COLO829 (cell line): ENCODE data around the gene GRAMD1A.
"Not testable (repeated sequence)": the region's sequence is repeated elsewhere in the genome, so short reads cannot be mapped to it uniquely, and the experiment has no call there.

Source experiments
- DNase-seq: peaks from one replicate; pipeline ENCODE4 v3.0.0; 2012; ENCODE audit warnings: low spot score

GRAMD1A gene

DNA sequence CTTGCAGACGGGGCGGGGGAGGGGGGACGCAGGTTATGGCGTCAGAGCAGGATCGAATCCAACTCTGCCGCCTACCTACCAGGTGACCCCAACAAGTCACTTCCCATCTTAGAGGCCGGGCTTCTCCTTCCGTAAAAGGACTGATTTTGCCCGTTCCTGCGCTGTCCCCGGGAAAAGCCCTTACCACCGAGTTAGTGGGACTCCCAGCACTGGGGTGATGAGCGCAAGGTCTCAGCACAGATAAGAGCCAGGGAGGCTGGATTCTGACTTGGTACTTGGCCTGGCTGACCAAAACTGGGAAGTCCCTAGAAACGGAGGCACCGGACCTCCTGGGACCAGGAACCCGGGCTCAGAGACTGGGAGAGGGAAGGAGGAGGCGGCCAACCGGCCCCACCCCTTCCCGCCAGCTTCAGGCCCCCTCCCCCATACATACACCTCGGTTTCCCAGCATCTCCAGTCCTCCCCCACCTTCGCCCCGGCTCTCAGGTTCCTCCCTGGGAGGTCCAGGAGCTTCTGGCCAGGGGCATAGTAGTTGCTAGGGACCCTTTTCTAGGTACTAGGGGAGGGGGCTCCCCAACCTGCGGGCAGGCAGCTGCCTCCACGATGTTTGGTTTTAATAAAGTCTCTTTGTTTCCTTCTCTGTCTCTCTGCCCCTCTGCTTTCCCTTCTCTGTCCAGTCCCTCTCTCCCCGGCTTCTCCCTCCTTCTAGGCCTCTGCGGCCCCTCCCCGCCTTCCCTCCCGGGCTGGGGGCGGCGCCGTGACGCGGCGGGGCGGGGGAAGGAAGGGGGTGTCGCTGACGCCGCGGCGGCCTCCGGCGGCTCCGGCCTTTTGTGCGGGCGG lies at the start of gene GRAMD1A:
Gene GRAMD1A, plus strand, starts transcription at position 826 of the 840 bp plus-strand sequence. CDS start 156 bp downstream, outside the sequence.
- peak; percentile 90 for DNase-seq

DNA sequence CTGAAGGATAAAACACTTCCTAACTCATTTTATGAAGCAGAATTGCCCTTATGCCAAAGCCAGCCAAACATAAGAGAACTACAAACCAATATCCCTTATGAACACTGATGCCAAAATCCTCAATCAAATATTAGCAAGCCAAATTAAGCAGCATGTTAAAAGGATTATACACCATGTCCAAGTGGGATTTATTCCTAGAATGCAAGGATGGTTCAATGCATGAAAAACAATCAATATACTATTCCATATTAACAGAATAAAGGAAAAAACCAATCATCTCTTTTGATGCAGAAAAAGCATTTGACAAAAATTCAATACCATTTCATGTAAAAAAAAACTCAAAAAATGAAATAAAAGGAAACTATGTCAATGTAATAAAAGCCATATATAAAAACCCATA lies 47.0 kb upstream of the GRAMD1A start:
- no peak for DNase-seq

DNA sequence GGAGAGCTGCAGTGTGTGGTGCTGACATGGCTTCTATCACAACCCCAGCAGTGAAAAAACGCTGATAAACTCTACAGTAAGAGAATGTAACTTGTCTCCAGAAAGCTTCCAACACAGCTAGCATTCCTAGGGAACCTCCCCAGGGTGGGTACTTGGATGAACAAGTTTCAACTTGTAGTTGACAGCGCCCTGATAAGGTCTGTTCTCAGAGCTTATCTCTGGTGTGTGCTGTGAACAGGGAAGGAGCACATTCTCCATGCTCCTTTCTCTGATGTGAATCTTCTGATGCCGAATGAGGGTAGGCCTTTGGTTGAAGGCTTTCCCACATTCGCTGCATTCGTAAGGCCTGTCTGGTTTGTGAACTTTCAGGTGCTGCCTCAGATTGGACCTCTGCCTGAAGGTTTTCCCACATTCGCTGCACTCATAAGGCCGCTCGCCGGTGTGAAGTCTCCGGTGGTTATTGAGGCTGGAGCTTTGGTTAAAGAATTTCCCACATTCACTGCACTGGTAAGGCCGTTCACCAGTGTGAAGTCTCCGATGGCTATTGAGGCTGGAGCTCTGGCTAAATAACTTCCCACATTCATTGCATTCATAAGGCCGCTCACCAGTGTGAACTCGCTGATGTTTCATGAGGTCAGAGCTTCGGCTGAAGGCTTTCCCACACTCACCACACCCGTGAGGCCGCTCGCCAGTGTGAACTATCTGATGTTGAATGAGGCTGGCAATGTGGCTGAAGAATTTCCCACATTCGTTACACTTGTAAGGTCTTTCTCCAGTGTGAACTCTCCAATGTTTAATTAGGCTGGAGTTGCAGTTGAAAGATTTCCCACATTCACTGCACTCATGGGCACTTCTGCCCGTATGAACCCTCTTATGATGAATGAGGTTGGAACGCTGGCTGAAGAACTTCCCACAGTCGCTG lies 42.0 kb upstream of the GRAMD1A start:
- no peak for DNase-seq

DNA sequence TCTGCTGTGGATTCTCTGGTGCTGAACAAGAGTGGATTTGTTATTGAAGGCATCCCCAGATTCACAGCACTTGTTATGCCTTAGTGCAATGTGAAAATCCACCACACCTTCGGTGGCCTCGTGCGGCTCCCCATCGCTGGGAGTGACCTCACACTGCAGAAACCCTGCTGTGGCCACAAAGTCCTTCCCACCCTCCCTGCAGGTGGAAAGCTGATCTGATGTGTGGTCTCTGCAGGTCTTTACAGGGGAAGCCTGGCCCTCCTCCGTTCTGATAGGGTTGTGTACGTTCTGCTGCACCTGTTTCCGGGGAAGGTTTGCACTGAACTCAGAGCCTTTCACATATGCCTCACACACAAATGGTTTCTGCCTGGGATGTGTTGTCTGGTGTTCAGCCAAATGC lies 41.1 kb upstream of the GRAMD1A start:
- DNase-seq, result no peak

DNA sequence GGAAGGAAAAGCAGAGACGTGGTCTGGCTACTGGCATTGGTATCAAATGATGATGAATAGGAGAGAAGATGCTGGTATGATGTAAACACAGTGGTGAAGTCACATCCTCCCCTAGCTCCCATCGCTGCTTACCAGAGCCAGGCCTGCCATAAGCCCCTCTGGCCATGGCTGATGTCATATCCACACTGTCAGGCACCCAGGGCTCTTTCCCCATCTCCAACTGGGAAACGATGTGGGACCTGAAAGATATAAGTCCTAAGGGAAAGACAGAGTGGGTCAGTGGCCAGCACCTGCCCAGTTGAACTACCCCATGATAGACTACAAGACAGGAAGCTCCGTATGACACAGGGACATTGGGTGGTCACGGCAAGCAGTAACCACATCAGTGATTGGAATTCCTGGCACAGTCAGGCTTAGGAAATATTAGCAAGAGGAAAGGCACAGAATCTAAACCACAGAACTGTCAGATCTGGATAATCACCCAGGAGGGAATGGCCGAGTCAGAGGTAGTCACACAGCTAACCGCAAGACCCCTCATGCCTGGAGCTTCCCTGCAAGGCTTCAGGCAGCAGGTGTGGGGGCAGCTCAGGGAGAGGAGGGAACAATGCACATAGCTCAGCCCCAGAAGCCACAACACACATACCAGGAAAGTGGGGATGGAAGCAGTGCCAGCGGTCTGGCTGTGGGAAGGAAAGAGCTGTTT lies 39.9 kb upstream of the GRAMD1A start:
- no peak for DNase-seq

- no peak for DNase-seq
These were observed 39.0 kb upstream of the GRAMD1A start for GRCh38 chr19:34960940-34961679.

DNA sequence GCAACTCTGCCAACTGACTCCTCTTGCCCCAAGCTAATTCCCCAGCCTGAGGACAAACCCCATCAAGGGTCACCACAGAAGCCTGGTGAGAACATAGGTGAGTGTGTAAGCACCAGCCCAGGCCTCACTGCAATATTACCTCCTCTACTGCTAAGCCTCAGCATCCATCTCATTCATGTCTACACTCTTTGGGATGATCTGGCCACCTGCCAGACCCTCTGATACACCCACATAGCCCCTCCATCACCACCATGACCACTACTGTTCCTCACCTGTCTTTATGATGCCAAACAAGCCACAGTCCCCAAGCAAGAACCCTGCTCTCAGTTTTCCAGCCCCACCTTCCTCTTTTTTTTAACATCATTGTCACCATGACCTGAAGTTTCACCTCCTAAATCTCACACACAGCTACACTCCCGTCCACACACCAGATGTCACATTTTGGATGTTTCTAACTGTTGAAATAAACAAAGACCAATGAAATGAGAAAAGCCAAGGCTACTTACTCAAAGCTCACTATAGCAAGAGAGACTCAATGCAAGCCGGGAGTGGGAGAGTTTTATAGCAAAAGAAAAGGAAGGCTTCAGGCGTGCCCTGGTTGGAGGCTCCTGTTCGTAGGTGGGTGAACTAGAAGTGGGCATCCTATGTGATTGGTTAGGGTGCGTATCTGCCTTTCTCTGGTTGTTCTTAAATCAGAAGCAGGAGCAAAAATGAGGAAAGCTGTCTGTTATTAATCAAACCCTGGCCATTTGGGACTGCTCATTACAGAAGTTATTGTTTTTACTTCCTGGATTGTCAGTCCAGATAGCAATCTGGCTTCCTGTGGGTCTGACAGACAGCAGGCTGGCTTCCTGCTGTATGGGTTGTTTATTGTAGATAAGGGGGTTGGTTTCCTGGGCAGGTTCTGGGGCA lies 38.1 kb upstream of the GRAMD1A start:
- DNase-seq, result no peak

- DNase-seq, result no peak
These were observed 37.2 kb upstream of the GRAMD1A start for GRCh38 chr19:34962687-34963572.

- DNase-seq, result peak; percentile 54
These were observed 36.3 kb upstream of the GRAMD1A start, which contains the start of gene ZNF792 for GRCh38 chr19:34963573-34964406. ZNF792 (minus strand) TSS chr19:34964229; CDS start chr19:34963662, 567 bp downstream.

DNA sequence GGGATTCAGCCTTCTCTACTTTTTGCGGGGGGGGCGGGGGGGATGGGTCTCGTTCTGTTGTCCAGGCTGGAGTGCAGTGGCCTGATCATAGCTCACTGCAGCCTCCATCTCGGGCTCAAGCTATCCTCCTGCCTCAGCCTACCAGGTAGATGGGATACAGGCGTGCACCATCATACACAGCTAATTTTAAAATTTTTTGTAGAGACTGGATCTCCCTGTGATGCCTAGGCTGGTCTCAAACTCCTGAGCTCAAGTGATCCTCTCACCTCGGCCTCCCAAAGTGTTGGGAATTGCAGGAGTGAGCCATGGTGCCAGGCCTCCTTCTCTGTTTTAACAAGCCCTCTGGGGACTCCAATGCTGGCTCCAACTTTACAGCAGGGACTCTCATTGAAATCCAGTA lies 35.5 kb upstream of the GRAMD1A start:
- no peak for DNase-seq

- DNase-seq, result not testable (repeated sequence)
These were observed 34.6 kb upstream of the GRAMD1A start for GRCh38 chr19:34965505-34965904.

DNA sequence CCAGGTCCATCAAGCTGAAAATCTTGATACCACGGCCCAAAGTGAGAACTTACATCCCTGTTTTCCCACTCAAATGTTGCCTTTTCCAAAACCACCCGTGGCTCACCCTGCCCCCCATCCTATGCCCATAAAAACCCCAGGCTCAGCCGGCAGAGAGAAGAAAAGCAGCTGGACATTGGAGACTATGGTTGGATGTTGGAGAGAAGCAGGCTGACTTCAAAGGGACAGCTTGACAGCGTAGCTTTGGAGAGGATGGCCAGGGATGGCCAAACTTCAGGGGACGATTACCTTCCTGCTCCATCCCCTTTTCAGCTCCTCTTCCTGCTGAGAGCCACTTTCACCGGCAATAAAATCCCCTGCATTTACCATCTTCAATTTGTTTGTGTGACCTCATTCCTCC lies 32.6 kb upstream of the GRAMD1A start:
- no peak for DNase-seq

- no peak for DNase-seq
These were observed 30.4 kb upstream of the GRAMD1A start for GRCh38 chr19:34969721-34970120.

DNA sequence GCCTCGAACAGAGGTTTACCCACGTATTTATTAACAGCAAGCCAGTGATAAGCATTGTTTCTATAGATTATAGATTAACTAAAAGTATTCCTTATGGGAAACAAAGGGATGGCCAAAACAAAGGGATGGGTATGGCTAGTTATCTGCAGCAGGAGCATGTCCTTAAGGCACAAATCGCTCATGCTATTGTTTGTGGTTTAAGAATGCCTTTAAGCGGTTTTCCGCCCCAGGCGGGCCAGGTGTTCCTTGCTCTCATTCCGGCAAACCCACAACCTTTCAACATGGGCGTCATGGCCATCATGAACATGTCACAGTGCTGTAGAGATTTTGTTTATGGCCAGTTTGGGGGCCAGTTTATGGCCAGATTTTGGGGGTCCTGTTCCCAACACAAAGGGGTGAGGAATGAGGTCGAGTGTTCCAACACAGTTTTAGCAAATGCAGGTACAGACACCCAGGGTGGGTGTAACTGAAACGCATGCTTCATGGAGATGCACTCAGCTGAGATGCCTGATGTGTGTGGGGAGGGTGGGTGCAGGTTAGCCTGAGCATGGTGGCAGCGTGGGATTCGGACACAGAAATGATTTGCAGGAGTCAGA lies 29.8 kb upstream of the GRAMD1A start:
- not testable (repeated sequence) for DNase-seq

DNA sequence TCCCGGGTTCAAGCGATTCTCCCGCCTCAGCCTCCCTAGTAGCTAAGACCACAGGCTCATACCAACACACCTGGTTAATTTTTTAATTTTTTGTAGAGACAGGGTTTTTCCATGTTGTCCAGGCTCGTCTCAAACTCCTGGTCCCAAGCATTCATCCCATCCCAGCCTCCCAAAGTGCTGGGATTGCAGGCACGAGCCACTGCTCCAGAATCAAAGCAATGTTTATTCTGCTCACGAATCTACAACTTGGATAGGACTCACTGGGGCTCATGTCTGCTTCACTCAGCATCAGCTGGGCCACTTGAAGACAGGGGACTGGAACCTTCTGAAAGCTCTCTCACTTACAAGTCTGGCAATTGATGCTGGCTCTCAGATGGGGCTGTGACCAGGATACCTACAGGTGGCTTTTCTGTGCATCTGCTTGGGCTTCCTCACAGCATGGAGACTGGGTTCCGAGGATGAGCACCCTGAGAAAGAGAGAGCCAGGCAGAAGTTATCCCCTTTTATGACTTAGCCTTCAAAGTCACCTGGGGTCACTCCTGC lies 27.9 kb upstream of the GRAMD1A start:
- DNase-seq, result no peak

GRCh38 chr19:34974646-34975045 lies 25.5 kb upstream of the GRAMD1A start:
- no peak for DNase-seq

- DNase-seq, result no peak
These were observed 25.1 kb upstream of the GRAMD1A start for GRCh38 chr19:34975056-34975455.

GRCh38 chr19:34976611-34977010 lies 23.5 kb upstream of the GRAMD1A start:
- DNase-seq, result no peak
